ENCODE measurements around the gene SWAP70. TPM values are rescaled to one million over a fixed set of nuclear protein-coding genes. Genes with fewer than 3 reads are reported as not detected.

The SWAP70 gene
- total RNA-seq, 2 experiments from 2014 or later, result 9.0 to 10.3 TPM

GRCh38 chr11:9629064-9629463 lies 34.8 kb upstream of the SWAP70 start:
- CTCF ChIA-PET, result interaction anchor here (0.6 to 1.5 kb wide), 8 partner anchors 9 to 120 kb away, joined by 3 to 6 read pairs (median 3); no protein-coding TSS in a partner anchor
- H3K27me3 Mint-ChIP-seq, result peaks cover 7% of the 10 kb centered on the region
- POLR2A ChIA-PET, result no interaction called here
- no peaks in the 10 kb centered on the region for H3K9me3 Mint-ChIP-seq
- H3K36me3 Mint-ChIP-seq (ENCODE audit: low read depth), result no peaks in the 10 kb centered on the region
- no peak for DNase-seq
- H3K4me1 Mint-ChIP-seq, result no peaks in the 10 kb centered on the region
- H3K27ac Mint-ChIP-seq, result no peak overlapping the region
- H3K4me3 Mint-ChIP-seq, result no peak overlapping the region

- no peak overlapping the region for H3K27ac Mint-ChIP-seq
- DNase-seq, result no peak
- peaks cover 2% of the 10 kb centered on the region for H3K27me3 Mint-ChIP-seq
- POLR2A ChIA-PET, result no interaction called here
- H3K36me3 Mint-ChIP-seq (ENCODE audit: low read depth), result no peaks in the 10 kb centered on the region
- H3K4me1 Mint-ChIP-seq, result no peaks in the 10 kb centered on the region
- CTCF ChIA-PET, result interaction anchor here (1.2 kb wide), 1 partner anchor 18 kb away, joined by 3 read pairs; no protein-coding TSS in a partner anchor
- H3K4me3 Mint-ChIP-seq, result no peak overlapping the region
- no peaks in the 10 kb centered on the region for H3K9me3 Mint-ChIP-seq
Measured at GRCh38 chr11:9633679-9634078, 30.2 kb upstream of the SWAP70 start.

- H3K4me3 Mint-ChIP-seq, result no peak overlapping the region
- no peaks in the 10 kb centered on the region for H3K9me3 Mint-ChIP-seq
- no peak for DNase-seq
- POLR2A ChIA-PET, result no interaction called here
- peaks cover 3% of the 10 kb centered on the region for H3K4me1 Mint-ChIP-seq
- H3K36me3 Mint-ChIP-seq (ENCODE audit: low read depth), result no peaks in the 10 kb centered on the region
- CTCF ChIA-PET, result interaction anchor here (0.9 to 1.6 kb wide), 5 partner anchors 8 to 131 kb away, joined by 3 read pairs; no protein-coding TSS in a partner anchor
- no peak overlapping the region for H3K27ac Mint-ChIP-seq
- peaks cover 2% of the 10 kb centered on the region for H3K27me3 Mint-ChIP-seq
Measured at GRCh38 chr11:9636691-9637090, 27.2 kb upstream of the SWAP70 start.

GRCh38 chr11:9639099-9639498 lies 24.8 kb upstream of the SWAP70 start:
- DNase-seq, result no peak
- Mint-ChIP-seq H3K9me3 (no peaks in the 10 kb centered on the region), H3K4me3 (no peak overlapping the region), H3K36me3 (ENCODE audit: low read depth) (no peaks in the 10 kb centered on the region), H3K4me1 (peaks cover 3% of the 10 kb centered on the region), H3K27me3 (peaks cover 2% of the 10 kb centered on the region), H3K27ac (no peak overlapping the region)
- CTCF ChIA-PET, result interaction anchor here (1.2 to 1.7 kb wide), 2 partner anchors 14 to 25 kb away, joined by 4 read pairs; partner anchors contain the start of gene SWAP70
- POLR2A ChIA-PET, result no interaction called here

- ChIA-PET POLR2A (no interaction called here), CTCF (interaction anchor here (1.1 to 1.4 kb wide), 3 partner anchors 11 to 102 kb away, joined by 3 to 4 read pairs (median 3); partner anchors contain the start of gene SWAP70)
- H3K4me1 Mint-ChIP-seq, result peaks cover 3% of the 10 kb centered on the region
- H3K9me3 Mint-ChIP-seq, result no peaks in the 10 kb centered on the region
- no peak overlapping the region for H3K4me3 Mint-ChIP-seq
- peaks cover 2% of the 10 kb centered on the region for H3K27me3 Mint-ChIP-seq
- DNase-seq, result no peak
- H3K36me3 Mint-ChIP-seq (ENCODE audit: low read depth), result no peaks in the 10 kb centered on the region
- H3K27ac Mint-ChIP-seq, result no peak overlapping the region
Measured at GRCh38 chr11:9639985-9640384, 23.9 kb upstream of the SWAP70 start.

- peaks cover 3% of the 10 kb centered on the region for H3K36me3 Mint-ChIP-seq (ENCODE audit: low read depth)
- peaks cover 6% of the 10 kb centered on the region for H3K27me3 Mint-ChIP-seq
- POLR2A ChIA-PET, result no interaction called here
- CTCF ChIA-PET, result interaction anchor here (0.9 kb wide), 1 partner anchor 56 kb away, joined by 3 read pairs; no protein-coding TSS in a partner anchor
- H3K9me3 Mint-ChIP-seq, result no peaks in the 10 kb centered on the region
- H3K4me1 Mint-ChIP-seq, result peaks cover 3% of the 10 kb centered on the region
- no peak for DNase-seq
- H3K27ac Mint-ChIP-seq, result no peak overlapping the region
- no peak overlapping the region for H3K4me3 Mint-ChIP-seq
Measured at GRCh38 chr11:9642894-9643293, 21.0 kb upstream of the SWAP70 start.

- Mint-ChIP-seq H3K27ac (no peak overlapping the region), H3K4me1 (peaks cover 3% of the 10 kb centered on the region), H3K27me3 (peaks cover 11% of the 10 kb centered on the region), H3K9me3 (peaks cover 2% of the 10 kb centered on the region), H3K36me3 (ENCODE audit: low read depth) (peaks cover 3% of the 10 kb centered on the region), H3K4me3 (no peak overlapping the region)
- POLR2A ChIA-PET, result no interaction called here
- no peak for DNase-seq
- CTCF ChIA-PET, result no interaction called here
Measured at GRCh38 chr11:9643751-9644150, 20.1 kb upstream of the SWAP70 start.

GRCh38 chr11:9645881-9646280 lies 18.0 kb upstream of the SWAP70 start:
- no peaks in the 10 kb centered on the region for H3K4me1 Mint-ChIP-seq
- peaks cover 13% of the 10 kb centered on the region for H3K27me3 Mint-ChIP-seq
- DNase-seq, result no peak
- H3K4me3 Mint-ChIP-seq, result no peak overlapping the region
- POLR2A ChIA-PET, result no interaction called here
- peaks cover 3% of the 10 kb centered on the region for H3K36me3 Mint-ChIP-seq (ENCODE audit: low read depth)
- CTCF ChIA-PET, result no interaction called here
- no peak overlapping the region for H3K27ac Mint-ChIP-seq
- peaks cover 2% of the 10 kb centered on the region for H3K9me3 Mint-ChIP-seq

GRCh38 chr11:9646324-9646723 lies 17.6 kb upstream of the SWAP70 start:
- Mint-ChIP-seq H3K4me3 (no peak overlapping the region), H3K27me3 (peaks cover 13% of the 10 kb centered on the region), H3K9me3 (peaks cover 2% of the 10 kb centered on the region), H3K27ac (no peak overlapping the region), H3K4me1 (no peaks in the 10 kb centered on the region), H3K36me3 (ENCODE audit: low read depth) (peaks cover 3% of the 10 kb centered on the region)
- ChIA-PET CTCF (no interaction called here), POLR2A (no interaction called here)
- DNase-seq, result no peak

GRCh38 chr11:9651481-9651880 lies 12.4 kb upstream of the SWAP70 start:
- CTCF ChIA-PET, result interaction anchor here (1.0 kb wide), 1 partner anchor 18 kb away, joined by 3 read pairs; no protein-coding TSS in a partner anchor
- Mint-ChIP-seq H3K27me3 (peaks cover 7% of the 10 kb centered on the region), H3K9me3 (peaks cover 2% of the 10 kb centered on the region), H3K27ac (no peak overlapping the region), H3K4me3 (no peak overlapping the region), H3K4me1 (no peaks in the 10 kb centered on the region), H3K36me3 (ENCODE audit: low read depth) (no peaks in the 10 kb centered on the region)
- POLR2A ChIA-PET, result interaction anchor here (0.6 kb wide), 1 partner anchor 96 kb away, joined by 3 read pairs; no protein-coding TSS in a partner anchor
- no peak for DNase-seq

GRCh38 chr11:9651899-9652748 lies 11.8 kb upstream of the SWAP70 start:
- Mint-ChIP-seq H3K36me3 (ENCODE audit: low read depth) (no peaks in the 10 kb centered on the region), H3K4me1 (no peaks in the 10 kb centered on the region), H3K27ac (no peak overlapping the region), H3K9me3 (peaks cover 2% of the 10 kb centered on the region), H3K27me3 (peaks cover 7% of the 10 kb centered on the region), H3K4me3 (no peak overlapping the region)
- CTCF ChIA-PET, result interaction anchor here (1.0 kb wide), 1 partner anchor 19 kb away, joined by 3 read pairs; no protein-coding TSS in a partner anchor
- POLR2A ChIA-PET, result no interaction called here
- DNase-seq, result no peak

- Mint-ChIP-seq H3K27ac (no peak overlapping the region), H3K9me3 (no peaks in the 10 kb centered on the region), H3K4me1 (no peaks in the 10 kb centered on the region), H3K27me3 (peaks cover under 1% of the 10 kb centered on the region), H3K36me3 (ENCODE audit: low read depth) (no peaks in the 10 kb centered on the region), H3K4me3 (no peak overlapping the region)
- ChIA-PET CTCF (no interaction called here), POLR2A (no interaction called here)
- DNase-seq, result no peak
Measured at GRCh38 chr11:9653871-9654270, 10.0 kb upstream of the SWAP70 start.

GRCh38 chr11:9656864-9657263 lies 7.0 kb upstream of the SWAP70 start:
- Mint-ChIP-seq H3K36me3 (ENCODE audit: low read depth) (no peaks in the 10 kb centered on the region), H3K27ac (no peak overlapping the region), H3K4me3 (no peak overlapping the region), H3K27me3 (peaks cover 10% of the 10 kb centered on the region), H3K9me3 (no peaks in the 10 kb centered on the region), H3K4me1 (no peaks in the 10 kb centered on the region)
- ChIA-PET POLR2A (no interaction called here), CTCF (no interaction called here)
- DNase-seq, result no peak
